Ishikawa (cell line): ENCODE data around the gene SNX11.

Source experiments
- CEBPB ChIP-seq: IDR thresholded peaks from 2 replicates; pipeline ENCODE4 v1.6.1; 2012
- CREB1 ChIP-seq: IDR thresholded peaks from 2 replicates; pipeline ENCODE4 v1.6.1; 2012; ENCODE audit warnings: low read depth
- EGR1 ChIP-seq: IDR thresholded peaks from 2 replicates; pipeline ENCODE4 v1.6.1; 2012
- EP300 ChIP-seq: IDR thresholded peaks from 2 replicates; pipeline ENCODE4 v1.6.1; 2012; ENCODE audit warnings: borderline replicate concordance
- FOXM1 ChIP-seq: IDR thresholded peaks from 2 replicates; pipeline ENCODE4 v1.6.1; 2012; ENCODE audit warnings: low read depth, borderline replicate concordance
- NFIC ChIP-seq: IDR thresholded peaks from 2 replicates; pipeline ENCODE4 v1.6.1; 2012
- RAD21 ChIP-seq: IDR thresholded peaks from 2 replicates; pipeline ENCODE4 v1.6.1; 2012; ENCODE audit warnings: low read depth
- TAF1 ChIP-seq: IDR thresholded peaks from 2 replicates; pipeline ENCODE4 v1.6.1; 2012; ENCODE audit warnings: low read depth, mild to moderate bottlenecking
- TCF12 ChIP-seq: IDR thresholded peaks from 2 replicates; pipeline ENCODE4 v1.6.1; 2012; ENCODE audit warnings: low read depth
- TEAD4 ChIP-seq: IDR thresholded peaks from 2 replicates; pipeline ENCODE4 v1.6.1; 2012
- YY1 ChIP-seq: IDR thresholded peaks from 2 replicates; pipeline ENCODE4 v1.6.1; 2012; ENCODE audit warnings: low read depth
- ZBTB7A ChIP-seq: IDR thresholded peaks from 2 replicates; pipeline ENCODE4 v1.6.1; 2012; ENCODE audit warnings: low read depth
- TF ChIP-seq, protein P1 (sequence below): IDR thresholded peaks from 2 replicates; pipeline ENCODE4 v1.6.1; 2012; ENCODE audit warnings: low read depth, mild to moderate bottlenecking
- TF ChIP-seq, protein P2 (sequence below): IDR thresholded peaks from 2 replicates; pipeline ENCODE4 v1.6.1; 2012
- TF ChIP-seq, protein P3 (sequence below): IDR thresholded peaks from 2 replicates; pipeline ENCODE4 v1.6.1; 2012

The SNX11 gene

DNA sequence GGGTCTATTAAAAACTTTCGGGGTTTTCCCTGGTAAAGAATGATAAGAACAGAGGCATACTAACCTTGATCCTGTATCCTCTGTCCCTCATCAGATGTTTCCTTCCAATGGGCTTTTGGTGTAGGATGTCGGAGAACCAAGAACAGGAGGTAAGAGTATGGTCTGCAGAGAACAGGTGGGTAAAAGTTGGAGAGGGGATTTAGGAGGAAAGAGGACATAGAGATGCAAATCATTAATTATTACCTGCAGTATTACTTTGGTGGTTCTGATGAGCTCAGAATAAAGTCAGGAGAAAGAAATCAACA lies 4.3 kb downstream of the SNX11 start:
- TF ChIP-seq NFIC, result no peak
- no peak for TF ChIP-seq TCF12
- no peak for TF ChIP-seq TEAD4

DNA sequence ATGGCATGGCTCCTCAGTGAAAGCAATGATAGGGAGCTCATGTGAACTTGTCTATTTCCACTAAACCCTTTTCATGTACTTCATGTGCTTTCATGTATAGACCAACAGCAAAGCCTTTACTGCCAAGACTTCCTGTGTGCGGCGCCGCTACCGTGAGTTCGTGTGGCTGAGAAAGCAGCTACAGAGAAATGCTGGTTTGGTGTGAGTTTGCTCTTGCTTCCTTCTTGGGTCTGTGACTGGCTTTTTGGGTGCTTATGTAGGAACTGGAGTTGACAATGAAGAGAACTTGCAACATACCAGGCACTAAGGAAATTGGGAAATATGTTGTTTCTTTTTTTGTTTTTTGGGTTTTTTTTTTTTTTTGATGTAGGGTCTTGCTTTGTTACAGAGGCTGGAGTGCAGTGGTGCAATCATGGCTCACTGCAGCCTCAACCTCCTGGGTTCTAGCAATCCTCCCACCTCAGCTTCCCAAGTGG lies 5.7 kb downstream of the SNX11 start:
- TF ChIP-seq ZBTB7A (no peak), TCF12 (no peak), NFIC (no peak), CEBPB (no peak), YY1 (no peak), TEAD4 (no peak), EP300 (no peak), FOXM1 (no peak), EGR1 (no peak), CREB1 (no peak), TAF1 (no peak), RAD21 (no peak)
- TF ChIP-seq, protein P1, sequence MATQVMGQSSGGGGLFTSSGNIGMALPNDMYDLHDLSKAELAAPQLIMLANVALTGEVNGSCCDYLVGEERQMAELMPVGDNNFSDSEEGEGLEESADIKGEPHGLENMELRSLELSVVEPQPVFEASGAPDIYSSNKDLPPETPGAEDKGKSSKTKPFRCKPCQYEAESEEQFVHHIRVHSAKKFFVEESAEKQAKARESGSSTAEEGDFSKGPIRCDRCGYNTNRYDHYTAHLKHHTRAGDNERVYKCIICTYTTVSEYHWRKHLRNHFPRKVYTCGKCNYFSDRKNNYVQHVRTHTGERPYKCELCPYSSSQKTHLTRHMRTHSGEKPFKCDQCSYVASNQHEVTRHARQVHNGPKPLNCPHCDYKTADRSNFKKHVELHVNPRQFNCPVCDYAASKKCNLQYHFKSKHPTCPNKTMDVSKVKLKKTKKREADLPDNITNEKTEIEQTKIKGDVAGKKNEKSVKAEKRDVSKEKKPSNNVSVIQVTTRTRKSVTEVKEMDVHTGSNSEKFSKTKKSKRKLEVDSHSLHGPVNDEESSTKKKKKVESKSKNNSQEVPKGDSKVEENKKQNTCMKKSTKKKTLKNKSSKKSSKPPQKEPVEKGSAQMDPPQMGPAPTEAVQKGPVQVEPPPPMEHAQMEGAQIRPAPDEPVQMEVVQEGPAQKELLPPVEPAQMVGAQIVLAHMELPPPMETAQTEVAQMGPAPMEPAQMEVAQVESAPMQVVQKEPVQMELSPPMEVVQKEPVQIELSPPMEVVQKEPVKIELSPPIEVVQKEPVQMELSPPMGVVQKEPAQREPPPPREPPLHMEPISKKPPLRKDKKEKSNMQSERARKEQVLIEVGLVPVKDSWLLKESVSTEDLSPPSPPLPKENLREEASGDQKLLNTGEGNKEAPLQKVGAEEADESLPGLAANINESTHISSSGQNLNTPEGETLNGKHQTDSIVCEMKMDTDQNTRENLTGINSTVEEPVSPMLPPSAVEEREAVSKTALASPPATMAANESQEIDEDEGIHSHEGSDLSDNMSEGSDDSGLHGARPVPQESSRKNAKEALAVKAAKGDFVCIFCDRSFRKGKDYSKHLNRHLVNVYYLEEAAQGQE, result no peak
- TF ChIP-seq, protein P2, sequence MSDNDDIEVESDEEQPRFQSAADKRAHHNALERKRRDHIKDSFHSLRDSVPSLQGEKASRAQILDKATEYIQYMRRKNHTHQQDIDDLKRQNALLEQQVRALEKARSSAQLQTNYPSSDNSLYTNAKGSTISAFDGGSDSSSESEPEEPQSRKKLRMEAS, result no peak
- TF ChIP-seq, protein P3, sequence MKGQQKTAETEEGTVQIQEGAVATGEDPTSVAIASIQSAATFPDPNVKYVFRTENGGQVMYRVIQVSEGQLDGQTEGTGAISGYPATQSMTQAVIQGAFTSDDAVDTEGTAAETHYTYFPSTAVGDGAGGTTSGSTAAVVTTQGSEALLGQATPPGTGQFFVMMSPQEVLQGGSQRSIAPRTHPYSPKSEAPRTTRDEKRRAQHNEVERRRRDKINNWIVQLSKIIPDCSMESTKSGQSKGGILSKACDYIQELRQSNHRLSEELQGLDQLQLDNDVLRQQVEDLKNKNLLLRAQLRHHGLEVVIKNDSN, result no peak

DNA sequence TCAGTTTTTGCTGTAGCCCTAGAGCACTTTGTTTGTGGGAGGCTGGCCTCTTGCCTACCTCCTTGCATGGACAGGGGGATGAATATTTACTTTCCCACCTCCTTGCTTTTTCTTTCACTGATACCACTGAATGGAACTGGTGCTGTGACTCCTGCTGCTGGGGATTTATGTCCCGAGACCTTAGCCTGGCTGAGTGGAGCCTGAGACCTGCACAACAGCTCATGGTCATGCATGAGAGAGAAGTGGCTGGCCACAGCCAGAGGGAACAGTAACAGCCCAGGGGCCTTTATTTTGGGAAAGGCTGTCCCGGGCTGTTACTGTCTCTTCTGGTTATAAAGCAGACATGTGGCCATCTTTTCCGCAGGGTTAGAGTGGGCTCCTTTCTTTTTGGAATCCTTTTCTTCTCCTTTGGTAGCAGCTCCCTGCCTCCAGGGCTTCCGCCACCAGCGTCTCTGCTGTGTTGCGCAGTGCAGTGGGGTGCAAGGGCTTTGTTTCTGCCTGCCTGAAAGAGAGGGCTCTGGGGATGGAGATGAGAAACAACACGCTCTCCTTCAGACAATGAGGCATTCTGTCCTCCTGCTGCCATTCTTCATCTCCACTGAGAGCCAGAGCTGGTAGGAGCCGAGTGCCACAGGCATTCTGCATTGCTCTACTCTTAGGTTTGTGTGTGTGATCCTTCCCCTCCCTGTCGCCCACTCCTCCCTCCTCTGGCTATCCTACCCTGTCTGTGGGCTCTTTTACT lies 14.5 kb downstream of the SNX11 start:
- TF ChIP-seq ZBTB7A, result no peak
- no peak for TF ChIP-seq CREB1
- TF ChIP-seq TEAD4, result no peak
- TF ChIP-seq EGR1, result no peak
- no peak for TF ChIP-seq TAF1
- no peak for TF ChIP-seq YY1
- TF ChIP-seq EP300, result no peak
- TF ChIP-seq, protein P3, result no peak
- TF ChIP-seq FOXM1, result no peak

DNA sequence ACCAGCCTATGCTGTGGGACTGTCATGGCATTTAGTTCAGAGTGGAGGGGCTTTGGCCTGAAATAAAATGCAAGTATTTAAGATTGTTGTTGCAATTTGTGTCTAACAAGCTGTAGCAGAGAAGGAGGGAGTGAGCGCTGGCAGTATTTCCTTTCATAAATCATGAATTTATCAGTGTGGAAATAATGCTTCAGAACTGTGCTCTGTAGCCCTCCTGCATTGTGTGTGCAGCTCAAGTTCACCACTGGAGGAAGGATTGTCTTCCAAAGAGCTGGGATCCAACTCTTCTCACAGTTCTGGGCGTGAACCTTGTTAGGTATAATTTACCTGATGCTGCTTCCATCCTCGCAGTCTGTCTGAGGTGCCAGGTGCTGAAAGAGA lies 15.1 kb downstream of the SNX11 start:
- TF ChIP-seq TEAD4, result no peak
- TF ChIP-seq, protein P1, result no peak
- TF ChIP-seq, protein P3, result no peak
- TF ChIP-seq RAD21, result no peak
- TF ChIP-seq, protein P2, result no peak
- TF ChIP-seq CEBPB, result no peak

DNA sequence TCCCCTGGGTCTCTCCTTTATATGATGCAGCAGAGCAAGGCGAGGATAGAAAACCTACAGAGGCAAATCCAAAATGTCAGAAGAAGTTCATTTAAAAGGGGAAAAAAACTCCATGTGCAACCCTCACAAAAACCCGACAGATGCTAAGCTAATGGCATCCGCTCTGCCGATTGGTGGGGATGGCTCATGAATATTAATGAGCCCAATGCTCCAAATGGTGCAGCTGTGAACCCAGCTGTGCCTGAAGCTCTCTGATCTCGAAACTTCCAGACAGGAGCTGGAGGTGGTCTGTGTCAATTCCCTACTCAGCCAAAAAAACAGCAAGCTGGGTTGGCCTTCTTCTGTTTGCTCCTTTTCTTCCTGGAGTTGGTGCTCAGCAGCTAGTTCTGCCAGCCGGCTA lies 15.5 kb downstream of the SNX11 start:
- TF ChIP-seq, protein P3, result no peak
- TF ChIP-seq YY1 (no peak), EP300 (no peak), TEAD4 (no peak)

DNA sequence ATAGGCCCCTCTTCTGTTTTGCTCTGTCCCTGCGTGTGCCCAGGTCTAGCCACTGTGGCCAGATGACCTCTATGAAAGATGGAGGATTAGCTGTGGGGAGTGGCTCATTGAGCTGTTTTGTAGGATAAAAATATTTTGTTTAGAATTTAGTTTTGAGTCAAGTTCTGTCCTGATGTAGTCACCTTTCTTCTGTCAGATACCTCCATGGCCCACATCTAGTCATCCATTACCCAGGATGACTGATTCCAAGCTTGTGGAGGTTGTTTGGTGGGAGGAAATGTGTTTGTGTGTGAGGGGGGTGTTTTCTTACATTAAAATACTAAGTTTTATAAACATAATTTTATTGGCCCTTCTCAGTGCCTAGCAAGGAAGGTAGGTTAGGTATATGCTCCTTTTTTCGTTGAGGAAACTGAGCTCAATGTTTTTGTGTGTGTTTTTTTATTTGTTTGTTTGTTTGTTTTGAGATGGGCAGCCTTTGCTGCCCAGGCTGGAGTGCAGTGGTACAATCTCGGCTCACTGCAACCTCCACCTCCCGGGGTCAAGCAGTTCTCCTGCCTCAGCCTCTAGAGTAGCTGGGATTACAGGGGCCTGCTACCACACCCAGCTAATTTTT lies 16.3 kb downstream of the SNX11 start:
- TF ChIP-seq, protein P2, result no peak
- TF ChIP-seq ZBTB7A (no peak), CREB1 (no peak), RAD21 (no peak)
